DND-41 (cell line): Measurements from ENCODE around the gene KIF3B.
"Not testable (repeated sequence)": the region's sequence is repeated elsewhere in the genome, so short reads cannot be mapped to it uniquely, and the experiment has no call there.

Experiments
- ATAC-seq: fragments of 200-7000 bp; cut with Tn5 transposase; 3 replicates; pipeline ENCODE4 v1.9.1; 2021; ENCODE audit warnings: low read depth; ENCODE audit not compliant: insufficient read depth
- DNase-seq: peaks from one replicate; pipeline ENCODE4 v3.0.0-alpha.2; 2020
- H2AFZ ChIP-seq: 2 replicates; pipeline ENCODE4 v1.6.0; 2012; ENCODE audit warnings: low read depth, low read length
- H3K27ac ChIP-seq: 2 replicates; pipeline ENCODE4 v1.5.1; 2012; ENCODE audit warnings: low read length, inconsistent platforms
- H3K27me3 ChIP-seq: fragments of 200-600 bp; sonication (generic); 2 replicates; pipeline ENCODE4 v1.6.0; 2012; ENCODE audit warnings: low read length, mild to moderate bottlenecking, inconsistent platforms; ENCODE audit not compliant: insufficient read depth, poor library complexity
- H3K36me3 ChIP-seq: 2 replicates; pipeline ENCODE4 v1.5.1; 2012; ENCODE audit warnings: low read length, inconsistent platforms; ENCODE audit not compliant: insufficient read depth
- H3K4me1 ChIP-seq: 2 replicates; pipeline ENCODE4 v1.5.1; 2012; ENCODE audit warnings: mild to moderate bottlenecking, low read length; ENCODE audit not compliant: insufficient read depth
- H3K4me2 ChIP-seq: 2 replicates; pipeline ENCODE4 v1.6.0; 2012; ENCODE audit warnings: mild to moderate bottlenecking, moderate library complexity, low read length, inconsistent platforms; ENCODE audit not compliant: insufficient read depth
- H3K4me3 ChIP-seq, 2 experiments: fragments of 200-600 bp in 1 of 2; shearing (Covaris generic) in 1 of 2; 2 replicates each; pipeline ENCODE4 v1.5.1; 2012 to 2016; ENCODE audit warnings: inconsistent platforms in 2 of 2, low read length in 2 of 2, mild to moderate bottlenecking in 2 of 2, low read depth in 1 of 2, moderate library complexity in 1 of 2
- H3K79me2 ChIP-seq: 2 replicates; pipeline ENCODE4 v1.6.0; 2012; ENCODE audit warnings: low read length, inconsistent platforms; ENCODE audit not compliant: insufficient read depth
- H3K9ac ChIP-seq: 2 replicates; pipeline ENCODE4 v1.6.0; 2012; ENCODE audit warnings: low read depth, mild to moderate bottlenecking, inconsistent platforms, low read length, moderate library complexity
- H3K9me3 ChIP-seq: 2 replicates; pipeline ENCODE4 v1.5.1; 2012; ENCODE audit warnings: low read length, moderate library complexity, mild to moderate bottlenecking, inconsistent platforms; ENCODE audit not compliant: insufficient read depth, severe bottlenecking
- H4K20me1 ChIP-seq: 2 replicates; pipeline ENCODE4 v1.6.0; 2012; ENCODE audit warnings: low read length; ENCODE audit not compliant: insufficient read depth
- CTCF ChIP-seq: IDR thresholded peaks from 2 replicates; pipeline ENCODE4 v1.5.1; 2012; ENCODE audit warnings: borderline replicate concordance, low read length, moderate library complexity, mild to moderate bottlenecking; ENCODE audit not compliant: poor library complexity, severe bottlenecking; ENCODE audit errors: extremely low read depth
- EZH2 ChIP-seq: IDR thresholded peaks from 3 replicates; pipeline ENCODE4 v1.6.1; 2012; ENCODE audit warnings: borderline replicate concordance, low read depth, mild to moderate bottlenecking, moderate library complexity, low read length, inconsistent platforms; ENCODE audit not compliant: severe bottlenecking

Gene KIF3B

GRCh38 chr20:32288225-32288849, 10.9 kb downstream of the KIF3B start:
- H3K9me3 ChIP-seq, result no peaks in the 10 kb centered on the region
- H3K4me1 ChIP-seq, result no peaks in the 10 kb centered on the region
- no peak overlapping the region for H3K4me3 ChIP-seq
- H3K27me3 ChIP-seq, result no peaks in the 10 kb centered on the region
- no peaks in the 10 kb centered on the region for H4K20me1 ChIP-seq
- no peak for TF ChIP-seq EZH2
- no peak for TF ChIP-seq CTCF
- peaks cover 16% of the 10 kb centered on the region; the same call in 1 of the 2 replicates for H3K79me2 ChIP-seq
- no peak overlapping the region for H3K4me2 ChIP-seq
- no peak overlapping the region for H2AFZ ChIP-seq
- H3K27ac ChIP-seq, result no peak overlapping the region
- H3K36me3 ChIP-seq, result peaks cover 6% of the 10 kb centered on the region; the same call in 1 of the 2 replicates
- no peak overlapping the region for H3K9ac ChIP-seq
- ATAC-seq (no peak), DNase-seq (no peak)

DNA sequence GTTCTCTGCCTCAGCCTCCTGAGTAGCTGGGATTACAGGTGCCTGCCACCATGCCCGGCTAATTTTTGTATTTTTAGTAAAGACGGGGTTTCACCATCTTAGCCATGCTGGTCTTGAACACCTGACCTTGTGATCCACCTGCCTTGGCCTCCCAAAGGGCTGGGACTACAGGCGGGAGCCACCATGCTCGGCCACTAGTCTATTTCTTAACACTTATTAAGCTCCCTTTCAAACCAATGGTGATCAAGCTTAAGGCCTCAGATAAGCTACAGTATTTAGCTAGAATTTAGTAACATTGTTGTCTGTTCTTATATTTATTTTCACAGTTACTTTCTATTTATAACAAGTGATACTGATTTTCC, 11.8 kb downstream of the KIF3B start:
- H4K20me1 ChIP-seq, H3K4me2 ChIP-seq, H3K36me3 ChIP-seq, H3K9ac ChIP-seq, DNase-seq, H2AFZ ChIP-seq, H3K27me3 ChIP-seq, H3K27ac ChIP-seq, H3K4me3 ChIP-seq, H3K9me3 ChIP-seq, ATAC-seq, H3K4me1 ChIP-seq: not testable (repeated sequence)
- peaks cover 13% of the 10 kb centered on the region; the same call in 1 of the 2 replicates for H3K79me2 ChIP-seq

GRCh38 chr20:32289661-32290431, 12.4 kb downstream of the KIF3B start:
- no peaks in the 10 kb centered on the region for H4K20me1 ChIP-seq
- H3K4me3 ChIP-seq, result no peak overlapping the region
- H3K36me3 ChIP-seq, result peaks cover 3% of the 10 kb centered on the region; the same call in 1 of the 2 replicates
- no peak overlapping the region for H2AFZ ChIP-seq
- DNase-seq (no peak), ATAC-seq (no peak)
- no peak overlapping the region for H3K9ac ChIP-seq
- H3K9me3 ChIP-seq, result no peaks in the 10 kb centered on the region
- no peak overlapping the region for H3K4me2 ChIP-seq
- H3K27me3 ChIP-seq, result no peaks in the 10 kb centered on the region
- peaks cover 11% of the 10 kb centered on the region; the same call in 1 of the 2 replicates for H3K79me2 ChIP-seq
- TF ChIP-seq CTCF (no peak), EZH2 (no peak)
- no peaks in the 10 kb centered on the region for H3K4me1 ChIP-seq
- no peak overlapping the region for H3K27ac ChIP-seq

DNA sequence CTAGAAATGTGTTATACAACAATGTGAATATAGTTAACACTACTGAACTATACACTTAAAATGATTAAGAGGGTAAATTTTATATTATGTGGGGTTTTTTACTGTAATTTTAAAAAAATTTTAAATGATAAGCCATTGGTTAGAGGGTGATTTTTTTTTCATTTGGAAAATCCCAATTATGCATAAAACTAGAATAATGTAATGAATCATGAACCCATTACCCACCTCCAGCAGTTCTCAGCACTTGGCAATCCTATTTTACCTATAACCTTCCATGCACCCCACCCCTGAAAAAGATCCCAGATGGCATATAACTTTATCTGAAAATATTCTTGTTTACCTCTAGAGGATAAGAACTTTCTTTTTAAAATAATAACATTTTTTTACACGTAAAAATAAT, 13.7 kb downstream of the KIF3B start:
- ATAC-seq (no peak), DNase-seq (no peak)
- Histone ChIP-seq H3K9me3 (no peaks in the 10 kb centered on the region), H3K79me2 (peaks cover 11% of the 10 kb centered on the region; the same call in 1 of the 2 replicates), H2AFZ (no peak overlapping the region), H3K27me3 (no peaks in the 10 kb centered on the region), H4K20me1 (no peaks in the 10 kb centered on the region), H3K4me3 (no peak overlapping the region), H3K4me1 (no peaks in the 10 kb centered on the region), H3K36me3 (0 out of 2 replicates have a peak, but pooled peaks cover 2% of the 10 kb centered on the region), H3K9ac (no peak overlapping the region), H3K27ac (no peak overlapping the region), H3K4me2 (no peak overlapping the region)
- no peak for TF ChIP-seq CTCF
- no peak for TF ChIP-seq EZH2
